ENCODE results near the gene LYPD3. TPM values are rescaled to one million over a fixed set of nuclear protein-coding genes. Genes with fewer than 3 reads are reported as not detected.

The LYPD3 gene
- total and polyA plus RNA-seq, 10 of the 15 experiments (the other 5 are each of a cell fraction or from before 2014, with no cell fraction given) = 0.03 to 0.28 (median 0.12) TPM; not detected in 6

GRCh38 chr19:43474986-43475705 lies 9.7 kb upstream of the LYPD3 start (continued):
- TF ChIP-seq, protein P1, sequence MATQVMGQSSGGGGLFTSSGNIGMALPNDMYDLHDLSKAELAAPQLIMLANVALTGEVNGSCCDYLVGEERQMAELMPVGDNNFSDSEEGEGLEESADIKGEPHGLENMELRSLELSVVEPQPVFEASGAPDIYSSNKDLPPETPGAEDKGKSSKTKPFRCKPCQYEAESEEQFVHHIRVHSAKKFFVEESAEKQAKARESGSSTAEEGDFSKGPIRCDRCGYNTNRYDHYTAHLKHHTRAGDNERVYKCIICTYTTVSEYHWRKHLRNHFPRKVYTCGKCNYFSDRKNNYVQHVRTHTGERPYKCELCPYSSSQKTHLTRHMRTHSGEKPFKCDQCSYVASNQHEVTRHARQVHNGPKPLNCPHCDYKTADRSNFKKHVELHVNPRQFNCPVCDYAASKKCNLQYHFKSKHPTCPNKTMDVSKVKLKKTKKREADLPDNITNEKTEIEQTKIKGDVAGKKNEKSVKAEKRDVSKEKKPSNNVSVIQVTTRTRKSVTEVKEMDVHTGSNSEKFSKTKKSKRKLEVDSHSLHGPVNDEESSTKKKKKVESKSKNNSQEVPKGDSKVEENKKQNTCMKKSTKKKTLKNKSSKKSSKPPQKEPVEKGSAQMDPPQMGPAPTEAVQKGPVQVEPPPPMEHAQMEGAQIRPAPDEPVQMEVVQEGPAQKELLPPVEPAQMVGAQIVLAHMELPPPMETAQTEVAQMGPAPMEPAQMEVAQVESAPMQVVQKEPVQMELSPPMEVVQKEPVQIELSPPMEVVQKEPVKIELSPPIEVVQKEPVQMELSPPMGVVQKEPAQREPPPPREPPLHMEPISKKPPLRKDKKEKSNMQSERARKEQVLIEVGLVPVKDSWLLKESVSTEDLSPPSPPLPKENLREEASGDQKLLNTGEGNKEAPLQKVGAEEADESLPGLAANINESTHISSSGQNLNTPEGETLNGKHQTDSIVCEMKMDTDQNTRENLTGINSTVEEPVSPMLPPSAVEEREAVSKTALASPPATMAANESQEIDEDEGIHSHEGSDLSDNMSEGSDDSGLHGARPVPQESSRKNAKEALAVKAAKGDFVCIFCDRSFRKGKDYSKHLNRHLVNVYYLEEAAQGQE (IDR thresholded peaks at IDR 0.05; ENCODE audit: low read depth, low read length) = no peak
- TF ChIP-seq NFYA (IDR thresholded peaks at IDR 0.05; ENCODE audit: borderline replicate concordance, low read depth, low read length) = no peak
- TF ChIP-seq TBL1XR1 (IDR thresholded peaks at IDR 0.05; ENCODE audit: low read depth, low read length) = no peak

DNA sequence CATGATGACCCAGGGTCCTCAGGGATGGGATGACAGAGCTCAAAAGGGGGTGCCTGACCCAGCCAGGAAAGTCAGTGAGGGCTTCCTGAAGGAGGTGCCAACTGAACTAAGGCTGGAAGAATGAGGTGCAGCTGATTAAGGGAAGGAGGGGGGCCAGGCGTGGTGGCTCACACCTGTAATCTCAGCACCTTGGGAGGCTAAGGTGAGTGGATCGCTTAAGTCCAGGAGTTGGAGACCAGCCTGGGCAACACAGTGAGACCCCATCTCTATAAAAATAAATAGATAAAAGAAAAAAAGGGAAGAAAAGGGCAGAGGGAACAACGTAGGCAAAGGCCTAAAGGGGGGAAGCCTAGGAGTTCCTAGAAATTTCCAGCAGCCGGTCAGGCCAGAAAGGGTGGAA lies 9.1 kb upstream of the LYPD3 start:
- Histone ChIP-seq H3K4me1 (ENCODE audit: control insufficient read depth, insufficient read depth, low read length) (peaks cover 3% of the 10 kb centered on the region; the same call in 1 of the 2 replicates), H3K4me3 (no peak overlapping the region), H3K27me3 (replicated peaks in 1 of 2; ENCODE audit: control insufficient read depth in 2 of 2, insufficient read depth in 2 of 2, low read length in 1 of 2) (no peaks in the 10 kb centered on the region), H3K9ac (ENCODE audit: control insufficient read depth, insufficient read depth, low read length) (no peak overlapping the region), H4K20me1 (ENCODE audit: control insufficient read depth, insufficient read depth) (no peaks in the 10 kb centered on the region), H3K4me2 (ENCODE audit: control insufficient read depth, insufficient read depth) (peak overlapping the region; percentile 11; the same call in 1 of the 2 replicates), H3K79me2 (ENCODE audit: control insufficient read depth, insufficient read depth, low read length) (no peaks in the 10 kb centered on the region), H3K27ac (ENCODE audit: control insufficient read depth, insufficient read depth) (no peak overlapping the region), H3K36me3 (ENCODE audit: control insufficient read depth in 2 of 2, insufficient read depth in 2 of 2, low read length in 1 of 2) (no peaks in the 10 kb centered on the region), H2AFZ (ENCODE audit: control insufficient read depth, low read depth, low read length) (no peak overlapping the region), H3K9me3 (replicated peaks; ENCODE audit: control insufficient read depth, insufficient read depth, low read length) (no peaks in the 10 kb centered on the region)
- DNase-seq (ENCODE audit: low read depth, low spot score) (no peak), FAIRE-seq (no peak), ATAC-seq (no peak)
- in situ Hi-C loops (cut with MboI) = no loop called here
- ChIA-PET SMC1A (ENCODE audit: uncharacterized antibody, unreplicated experiment) (interaction anchor here (0.8 to 1.5 kb wide), 2 partner anchors 8 to 27 kb away, joined by 3 to 4 read pairs; no protein-coding TSS in a partner anchor), RAD21 (ENCODE audit: unreplicated experiment) (interaction anchor here (1.1 to 1.3 kb wide), 2 partner anchors 30 to 45 kb away, joined by 3 read pairs; partner anchors contain the start of gene PHLDB3), POLR2A (no interaction called here), CTCF (no interaction called here)
- WGBS (ENCODE audit: insufficient coverage, insufficient replicate concordance, low lambda C conversion rate, missing lambda C conversion rate) = 97% methylated on average over 4 of the region's 4 CpGs
- intact Hi-C loops (cut with micrococcal nuclease; ENCODE audit: unreplicated experiment) = no loop called here
- TF ChIP-seq, protein P2, sequence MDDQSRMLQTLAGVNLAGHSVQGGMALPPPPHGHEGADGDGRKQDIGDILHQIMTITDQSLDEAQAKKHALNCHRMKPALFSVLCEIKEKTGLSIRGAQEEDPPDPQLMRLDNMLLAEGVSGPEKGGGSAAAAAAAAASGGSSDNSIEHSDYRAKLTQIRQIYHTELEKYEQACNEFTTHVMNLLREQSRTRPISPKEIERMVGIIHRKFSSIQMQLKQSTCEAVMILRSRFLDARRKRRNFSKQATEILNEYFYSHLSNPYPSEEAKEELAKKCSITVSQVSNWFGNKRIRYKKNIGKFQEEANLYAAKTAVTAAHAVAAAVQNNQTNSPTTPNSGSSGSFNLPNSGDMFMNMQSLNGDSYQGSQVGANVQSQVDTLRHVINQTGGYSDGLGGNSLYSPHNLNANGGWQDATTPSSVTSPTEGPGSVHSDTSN (IDR thresholded peaks at IDR 0.05; ENCODE audit: insufficient replicate concordance, low read depth, low read length) = no peak
- TF ChIP-seq SMAD1 (IDR thresholded peaks at IDR 0.05; ENCODE audit: low read depth, partially characterized antibody) = no peak
- no peak for TF ChIP-seq HDGF (IDR thresholded peaks at IDR 0.05)
- TF ChIP-seq, protein P1 (IDR thresholded peaks at IDR 0.05; ENCODE audit: low read depth, low read length) = no peak
- TF ChIP-seq NR2F1 (conservative IDR thresholded peaks at IDR 0.05) = no peak
- TF ChIP-seq ZSCAN29 (IDR thresholded peaks at IDR 0.05) = no peak
- TF ChIP-seq GABPA (IDR thresholded peaks at IDR 0.05; ENCODE audit: low read depth) = no peak
- no peak for TF ChIP-seq SMAD5 (IDR thresholded peaks at IDR 0.05; ENCODE audit: low read depth)
- BruUV-seq (replicated peaks) = no TSS peak

All from GM12878 (cell line).